Colonic mucosa (tissue), 4 donors: ENCODE data around the gene PDE10A. TPM values are rescaled to one million over a fixed set of nuclear protein-coding genes. Genes with fewer than 3 reads are reported as not detected.

Experiments
- DNase-seq: peaks from one replicate; pipeline ENCODE4 v3.0.0-alpha.2; 2020
- H3K27ac ChIP-seq: fragments of 200-600 bp; one replicate; pipeline ENCODE4 v1.8.0; 2021
- H3K27me3 ChIP-seq: fragments of 200-600 bp; one replicate; pipeline ENCODE4 v1.8.0; 2021
- H3K36me3 ChIP-seq: fragments of 200-600 bp; one replicate; pipeline ENCODE4 v1.8.0; 2021
- H3K4me1 ChIP-seq: fragments of 200-600 bp; one replicate; pipeline ENCODE4 v1.8.0; 2021; ENCODE audit warnings: mild to moderate bottlenecking
- H3K4me3 ChIP-seq: fragments of 200-600 bp; one replicate; pipeline ENCODE4 v1.8.0; 2021
- H3K9ac ChIP-seq, 2 donors: one replicate each; pipeline ENCODE4 v1.7.0; 2013; ENCODE audit warnings: control low read depth in 2 of 2, low read depth in 2 of 2, low read length in 2 of 2
- H3K9me3 ChIP-seq: fragments of 200-600 bp; one replicate; pipeline ENCODE4 v1.8.0; 2021
- CTCF ChIP-seq: fragments of 200-600 bp; IDR thresholded peaks from one replicate; pipeline ENCODE4 v1.8.0; 2022; ENCODE audit warnings: antibody characterized with exemption, mild to moderate bottlenecking
- intact Hi-C: fragments of 100-400 bp; cut with DNase I; formaldehyde crosslinking; loops from one replicate; pipeline ENCODE4 v1.14.1; 2022
- total RNA-seq, 2 donors: library from RNA; stranded (reverse); fragmentation: NEBNext Ultra II Directional in 1 of 2; extraction: Animal tissue kit (Norgen Biotek cat#: 25700) in 1 of 2; gene quantifications; one replicate each; pipeline ENCODE4 v1.2.1, GENCODE V29; 2021
- donor health status: healthy.
- donor health status: DM: no; HTN: no; CAD: no.
- donor health status: DM: no; HTN: no; CAD: no.

PDE10A gene
- total RNA-seq, 2 donors from 2014 or later, result 0.37 to 3.4 TPM

DNA sequence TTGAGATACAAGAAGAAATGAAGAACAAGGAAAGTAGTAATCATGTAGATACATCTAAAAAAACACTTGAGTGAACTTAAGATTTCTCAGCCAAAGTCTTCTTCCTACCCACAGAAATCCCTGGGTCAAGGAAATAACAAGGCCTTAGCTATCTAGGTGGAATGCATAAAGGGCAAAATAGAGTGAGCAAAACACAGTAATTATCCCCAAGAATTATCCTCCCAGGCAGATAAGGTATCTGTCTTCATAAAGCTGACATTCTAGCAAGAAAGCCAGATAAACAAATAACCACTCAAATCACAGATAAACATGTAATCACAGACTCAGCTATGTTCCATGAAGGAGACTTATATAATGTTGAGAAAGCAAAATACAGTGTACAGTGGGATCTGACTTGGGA, 216.7 kb downstream of the PDE10A start:
- intact Hi-C loops, result no loop called here
- no peak for TF ChIP-seq CTCF
- H3K4me1 ChIP-seq, result no peaks in the 10 kb centered on the region
- DNase-seq, result no peak
- H3K4me3 ChIP-seq, result no peak overlapping the region
- H3K9ac ChIP-seq, result no peak overlapping the region
- no peaks in the 10 kb centered on the region for H3K27me3 ChIP-seq
- no peak overlapping the region for H3K27ac ChIP-seq
- no peaks in the 10 kb centered on the region for H3K36me3 ChIP-seq
- no peaks in the 10 kb centered on the region for H3K9me3 ChIP-seq

DNA sequence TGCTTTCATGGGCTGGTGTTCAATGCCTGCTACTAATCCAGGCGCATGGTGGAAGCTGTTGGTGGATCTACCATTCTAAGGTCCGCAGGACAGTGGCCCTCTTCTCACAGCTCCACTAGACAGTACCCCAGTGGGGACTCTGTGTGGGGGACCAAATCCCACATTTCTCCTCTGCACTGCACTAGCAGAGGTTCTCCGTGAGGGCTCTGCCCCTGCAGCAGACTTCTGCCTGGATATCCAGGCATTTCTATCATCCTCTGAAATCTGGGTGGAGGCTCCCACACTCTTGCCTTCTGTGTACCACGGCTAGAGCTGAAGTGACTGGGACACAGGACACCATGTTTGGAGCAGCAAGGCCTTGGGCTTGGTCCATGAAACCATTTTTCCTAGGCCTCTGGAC, 219.6 kb downstream of the PDE10A start:
- Histone ChIP-seq H3K4me3 (no peak overlapping the region), H3K27me3 (no peaks in the 10 kb centered on the region), H3K9me3 (no peaks in the 10 kb centered on the region), H3K27ac (no peak overlapping the region), H3K9ac (no peak overlapping the region), H3K36me3 (no peaks in the 10 kb centered on the region), H3K4me1 (no peaks in the 10 kb centered on the region)
- intact Hi-C loops, result no loop called here
- no peak for DNase-seq
- TF ChIP-seq CTCF, result no peak

GRCh38 chr6:165441181-165441580, 221.9 kb downstream of the PDE10A start:
- intact Hi-C loops, result no loop called here
- TF ChIP-seq CTCF, result no peak

DNA sequence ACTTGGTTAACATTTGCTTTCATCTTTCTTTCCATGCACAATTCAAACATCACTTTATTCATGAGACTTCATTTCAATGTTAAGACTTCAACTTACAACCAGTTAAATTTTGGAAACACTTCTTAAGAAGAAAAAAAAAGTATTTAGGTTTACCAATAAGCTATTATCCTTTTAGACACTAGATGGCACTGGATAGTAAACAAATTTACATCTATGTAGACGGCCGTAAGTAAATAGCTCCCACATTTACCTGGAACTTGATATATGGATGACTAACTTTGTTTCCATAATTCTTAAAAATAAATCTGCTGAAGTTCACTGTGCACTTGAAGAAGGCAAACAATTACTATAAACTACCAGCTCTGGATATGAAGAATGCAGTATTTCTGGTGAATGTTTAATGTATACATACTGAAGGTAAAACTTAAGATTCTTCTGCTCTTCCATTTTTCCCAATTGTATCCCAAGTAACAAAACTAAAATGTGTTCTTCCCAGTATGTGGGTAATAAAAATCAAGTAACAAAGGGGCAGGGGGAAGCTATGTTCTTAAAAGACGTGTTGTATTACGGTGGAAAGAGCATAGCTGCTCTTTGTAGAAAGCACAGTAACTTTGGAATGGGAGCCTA, 223.0 kb downstream of the PDE10A start:
- H3K36me3 ChIP-seq, result no peaks in the 10 kb centered on the region
- TF ChIP-seq CTCF, result no peak
- no peak overlapping the region for H3K4me3 ChIP-seq
- no peak overlapping the region for H3K9ac ChIP-seq
- H3K9me3 ChIP-seq, result no peaks in the 10 kb centered on the region
- no peaks in the 10 kb centered on the region for H3K27me3 ChIP-seq
- H3K27ac ChIP-seq, result no peak overlapping the region
- no peak for DNase-seq
- no peaks in the 10 kb centered on the region for H3K4me1 ChIP-seq
- intact Hi-C loops, result loop anchor here (10.0 kb wide), 1 partner anchor 415 kb away; no protein-coding TSS in a partner anchor

More at GRCh38 chr6:165441181-165441580, 221.9 kb downstream of the PDE10A start:
- no peaks in the 10 kb centered on the region for H3K4me1 ChIP-seq
- no peak overlapping the region for H3K9ac ChIP-seq
- no peak for DNase-seq
- H3K9me3 ChIP-seq, result no peaks in the 10 kb centered on the region
- H3K4me3 ChIP-seq, result no peak overlapping the region
- H3K27ac ChIP-seq, result no peak overlapping the region
- H3K36me3 ChIP-seq, result no peaks in the 10 kb centered on the region
- no peaks in the 10 kb centered on the region for H3K27me3 ChIP-seq

DNA sequence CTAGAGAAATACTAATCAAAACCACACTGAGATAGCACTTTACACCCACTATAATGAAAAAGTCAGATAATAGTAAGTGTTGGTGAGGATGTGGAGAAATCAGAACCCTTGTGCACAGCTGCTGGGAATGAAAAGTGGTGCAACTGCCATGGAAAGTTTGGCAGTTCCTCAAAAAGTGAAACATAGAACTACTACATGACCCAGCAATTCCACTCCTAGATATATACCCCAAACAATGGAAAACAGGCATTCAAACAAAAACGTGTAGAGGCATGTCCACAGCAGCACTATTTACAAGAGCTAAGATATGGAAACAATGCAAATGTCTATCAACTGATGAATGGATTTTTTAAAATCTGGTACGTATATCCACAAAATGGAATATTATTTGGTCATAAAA, 236.1 kb downstream of the PDE10A start:
- Histone ChIP-seq H3K4me3 (no peak overlapping the region), H3K36me3 (no peaks in the 10 kb centered on the region), H3K9me3 (no peaks in the 10 kb centered on the region), H3K9ac (no peak overlapping the region), H3K27ac (no peak overlapping the region), H3K27me3 (no peaks in the 10 kb centered on the region), H3K4me1 (no peaks in the 10 kb centered on the region)
- TF ChIP-seq CTCF, result no peak
- no peak for DNase-seq
- intact Hi-C loops, result no loop called here
